ENCODE results near the gene LRRC73.
"Not testable (repeated sequence)": the region's sequence is repeated elsewhere in the genome, so short reads cannot be mapped to it uniquely, and the experiment has no call there.

Gene LRRC73

GRCh38 chr6:43459535-43459934, 50.6 kb downstream of the LRRC73 start:
- no peak for TF ChIP-seq POLR2A (IDR thresholded peaks at IDR 0.05; ENCODE audit: extremely low read depth, insufficient read length)
- no peak for TF ChIP-seq CTCF (IDR thresholded peaks at IDR 0.05; ENCODE audit: low read depth, low read length)
- no peak for TF ChIP-seq MYC (IDR thresholded peaks at IDR 0.05; ENCODE audit: low read depth, low read length)
- TF ChIP-seq MAX (IDR thresholded peaks at IDR 0.05; ENCODE audit: low read depth, low read length) = no peak
- no peak overlapping the region for H3K4me3 ChIP-seq (ENCODE audit: low read depth, low read length)
- DNase-seq (ENCODE audit: low read depth) = no peak

- DNase-seq (ENCODE audit: low read depth); H3K4me3 ChIP-seq (ENCODE audit: low read depth, low read length): not testable (repeated sequence)
Measured at GRCh38 chr6:43458154-43458553, 52.0 kb downstream of the LRRC73 start.

GRCh38 chr6:43457643-43458042, 52.5 kb downstream of the LRRC73 start:
- no peak for TF ChIP-seq CTCF (IDR thresholded peaks at IDR 0.05; ENCODE audit: low read depth, low read length)
- no peak for DNase-seq (ENCODE audit: low read depth)
- no peak overlapping the region for H3K4me3 ChIP-seq (ENCODE audit: low read depth, low read length)
